ENCODE data around the gene RBSN.

RBSN gene

DNA sequence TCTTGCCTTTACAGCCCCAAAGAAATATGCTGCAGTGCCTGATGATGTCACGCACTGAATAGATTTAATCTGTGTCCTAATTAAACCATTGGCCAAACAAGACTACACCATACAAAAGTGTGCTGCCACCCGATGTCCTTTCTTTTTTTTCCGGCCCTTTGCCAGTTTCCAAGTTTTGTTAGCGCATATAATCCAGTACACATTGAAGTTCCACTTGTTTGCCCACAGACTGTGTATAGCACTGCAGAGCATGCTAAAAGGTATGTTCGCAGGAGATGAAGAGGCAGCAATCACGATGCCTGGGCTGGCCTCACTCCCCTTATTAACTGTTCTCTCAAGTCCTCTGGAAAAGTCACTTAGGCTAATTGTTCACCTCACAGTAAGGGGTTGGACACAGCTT lies 60.6 kb downstream of the RBSN start:
- Histone ChIP-seq H3K27me3 (ENCODE audit: control insufficient read depth, insufficient read depth, low read length) (no peaks in the 10 kb centered on the region), H3K4me3 (ENCODE audit: low read length) (no peak overlapping the region), H3K4me2 (ENCODE audit: low read length) (no peak overlapping the region), H3K9me3 (replicated peaks; ENCODE audit: low read length) (no peaks in the 10 kb centered on the region), H3K4me1 (ENCODE audit: control insufficient read depth, insufficient read depth, low read length) (no peaks in the 10 kb centered on the region), H3K9ac (ENCODE audit: low read depth, low read length) (no peak overlapping the region), H3K36me3 (ENCODE audit: insufficient read depth, low read length) (peaks cover 55% of the 10 kb centered on the region)

- no peak overlapping the region for H3K4me3 ChIP-seq (ENCODE audit: low read length)
- H3K36me3 ChIP-seq (ENCODE audit: insufficient read depth, low read length) = peaks cover 49% of the 10 kb centered on the region
- H3K4me1 ChIP-seq (ENCODE audit: control insufficient read depth, insufficient read depth, low read length) = no peaks in the 10 kb centered on the region
- H3K4me2 ChIP-seq (ENCODE audit: low read length) = no peak overlapping the region
- H3K27me3 ChIP-seq (ENCODE audit: control insufficient read depth, insufficient read depth, low read length) = no peaks in the 10 kb centered on the region
- H3K9me3 ChIP-seq (replicated peaks; ENCODE audit: low read length) = no peaks in the 10 kb centered on the region
- H3K9ac ChIP-seq (ENCODE audit: low read depth, low read length) = no peak overlapping the region
These were observed 65.8 kb downstream of the RBSN start for GRCh38 chr3:15033103-15033502.

GRCh38 chr3:15032650-15033049 lies 66.3 kb downstream of the RBSN start:
- Histone ChIP-seq H3K4me1 (ENCODE audit: control insufficient read depth, insufficient read depth, low read length) (no peaks in the 10 kb centered on the region), H3K27me3 (ENCODE audit: control insufficient read depth, insufficient read depth, low read length) (no peaks in the 10 kb centered on the region), H3K9ac (ENCODE audit: low read depth, low read length) (no peak overlapping the region), H3K4me3 (ENCODE audit: low read length) (no peak overlapping the region), H3K36me3 (ENCODE audit: insufficient read depth, low read length) (peaks cover 44% of the 10 kb centered on the region), H3K9me3 (replicated peaks; ENCODE audit: low read length) (no peaks in the 10 kb centered on the region), H3K4me2 (ENCODE audit: low read length) (no peak overlapping the region)

DNA sequence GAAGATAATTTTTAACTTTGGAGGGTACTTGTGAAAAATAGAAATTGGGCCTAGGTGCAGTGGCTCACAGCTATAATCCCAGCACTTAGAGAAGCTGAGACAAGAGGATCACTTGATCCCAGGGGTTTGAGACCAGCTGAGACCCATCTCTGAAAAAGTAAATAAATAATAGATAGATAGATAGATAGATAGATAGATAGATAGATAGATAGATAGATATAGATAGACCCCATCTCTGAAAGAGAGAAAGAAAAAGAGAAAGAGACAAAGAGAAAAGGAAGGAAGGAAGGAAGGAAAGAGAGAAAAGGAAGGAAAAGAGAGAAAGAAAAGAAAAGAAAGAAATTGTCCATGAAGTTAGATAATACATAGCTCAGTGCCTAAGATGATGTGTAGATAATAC lies 69.3 kb downstream of the RBSN start:
- H3K4me2 ChIP-seq (ENCODE audit: low read length) = no peak overlapping the region
- H3K27me3 ChIP-seq (ENCODE audit: control insufficient read depth, insufficient read depth, low read length) = no peaks in the 10 kb centered on the region
- no peaks in the 10 kb centered on the region for H3K4me1 ChIP-seq (ENCODE audit: control insufficient read depth, insufficient read depth, low read length)
- H3K36me3 ChIP-seq (ENCODE audit: insufficient read depth, low read length) = peaks cover 56% of the 10 kb centered on the region
- no peak overlapping the region for H3K4me3 ChIP-seq (ENCODE audit: low read length)
- H3K9ac ChIP-seq (ENCODE audit: low read depth, low read length) = no peak overlapping the region
- no peaks in the 10 kb centered on the region for H3K9me3 ChIP-seq (replicated peaks; ENCODE audit: low read length)

GRCh38 chr3:15023719-15024118 lies 75.2 kb downstream of the RBSN start:
- no peaks in the 10 kb centered on the region for H3K4me1 ChIP-seq (ENCODE audit: control insufficient read depth, insufficient read depth, low read length)
- no peak overlapping the region for H3K4me2 ChIP-seq (ENCODE audit: low read length)
- no peak overlapping the region for H3K9ac ChIP-seq (ENCODE audit: low read depth, low read length)
- no peaks in the 10 kb centered on the region for H3K27me3 ChIP-seq (ENCODE audit: control insufficient read depth, insufficient read depth, low read length)
- H3K36me3 ChIP-seq (ENCODE audit: insufficient read depth, low read length) = peaks cover 70% of the 10 kb centered on the region
- no peaks in the 10 kb centered on the region for H3K9me3 ChIP-seq (replicated peaks; ENCODE audit: low read length)
- no peak overlapping the region for H3K4me3 ChIP-seq (ENCODE audit: low read length)

DNA sequence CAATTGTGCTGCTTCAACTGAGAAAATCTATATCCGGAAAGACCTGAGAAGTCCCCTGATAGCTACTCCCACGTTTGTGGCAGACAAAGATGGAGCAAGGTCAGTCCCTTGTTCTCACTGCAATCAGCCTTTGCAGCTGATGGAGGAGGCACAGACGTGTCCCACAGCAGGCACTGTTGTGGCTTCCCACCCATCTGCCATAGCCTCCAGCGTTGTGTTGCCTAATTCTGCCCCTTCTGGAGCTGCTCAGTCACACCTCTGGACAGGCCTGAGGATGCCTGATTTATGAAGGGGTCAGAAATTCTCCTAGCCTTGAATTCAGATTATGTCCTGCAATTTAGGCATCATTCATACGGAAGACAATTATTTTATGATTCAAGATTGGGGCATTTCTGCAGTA lies 75.7 kb downstream of the RBSN start:
- Histone ChIP-seq H3K27me3 (ENCODE audit: control insufficient read depth, insufficient read depth, low read length) (no peaks in the 10 kb centered on the region), H3K4me3 (ENCODE audit: low read length) (no peak overlapping the region), H3K4me1 (ENCODE audit: control insufficient read depth, insufficient read depth, low read length) (no peaks in the 10 kb centered on the region), H3K36me3 (ENCODE audit: insufficient read depth, low read length) (peaks cover 66% of the 10 kb centered on the region), H3K9ac (ENCODE audit: low read depth, low read length) (no peak overlapping the region), H3K4me2 (ENCODE audit: low read length) (no peak overlapping the region), H3K9me3 (replicated peaks; ENCODE audit: low read length) (no peaks in the 10 kb centered on the region)

Measured in skeletal muscle satellite cell (primary cell).